GM12891 (cell line): Measurements from ENCODE around the gene PTGR1.

Experiments
- POLR2A ChIP-seq: IDR thresholded peaks from 2 replicates; pipeline ENCODE4 v1.6.1; 2011; ENCODE audit warnings: low read depth, low read length, control low read depth
- TAF1 ChIP-seq: IDR thresholded peaks from 2 replicates; pipeline ENCODE4 v1.6.1; 2011; ENCODE audit warnings: low read depth, low read length, control low read depth

- TF ChIP-seq POLR2A (no peak), TAF1 (no peak)
These were observed 1.4 kb downstream of the PTGR1 start for GRCh38 chr9:111597852-111598732.
